ENCODE results near the gene MTR.
"Not testable (repeated sequence)": the region's sequence is repeated elsewhere in the genome, so short reads cannot be mapped to it uniquely, and the experiment has no call there.

The MTR gene

GRCh38 chr1:236865818-236866155, 70.7 kb downstream of the MTR start:
- DNase-seq, result no peak

- no peak for DNase-seq
These were observed 73.8 kb downstream of the MTR start for GRCh38 chr1:236868625-236869467.

- DNase-seq, result no peak
These were observed 74.8 kb downstream of the MTR start for GRCh38 chr1:236869911-236870310.

GRCh38 chr1:236870721-236871120, 75.6 kb downstream of the MTR start:
- DNase-seq, result no peak

GRCh38 chr1:236872075-236872666, 77.1 kb downstream of the MTR start:
- no peak for DNase-seq

GRCh38 chr1:236875975-236876374, 80.9 kb downstream of the MTR start:
- no peak for DNase-seq

GRCh38 chr1:236877661-236878060, 82.6 kb downstream of the MTR start:
- no peak for DNase-seq

GRCh38 chr1:236880209-236880608, 85.1 kb downstream of the MTR start:
- DNase-seq, result no peak

- DNase-seq, result no peak
These were observed 87.6 kb downstream of the MTR start for GRCh38 chr1:236882678-236883077.

GRCh38 chr1:236886199-236886598, 91.1 kb downstream of the MTR start:
- DNase-seq, result no peak

GRCh38 chr1:236887081-236887480, 92.0 kb downstream of the MTR start:
- no peak for DNase-seq

- DNase-seq, result no peak
These were observed 93.0 kb downstream of the MTR start for GRCh38 chr1:236888126-236888525.

- no peak for DNase-seq
These were observed 93.8 kb downstream of the MTR start for GRCh38 chr1:236888903-236889302.

GRCh38 chr1:236890152-236891056, 95.3 kb downstream of the MTR start:
- DNase-seq, result no peak

- no peak for DNase-seq
These were observed 98.8 kb downstream of the MTR start for GRCh38 chr1:236893626-236894545.

- no peak for DNase-seq
These were observed 100.7 kb downstream of the MTR start for GRCh38 chr1:236895665-236896387.

GRCh38 chr1:236896716-236897115, 101.6 kb downstream of the MTR start:
- no peak for DNase-seq

- DNase-seq, result no peak
These were observed 110.0 kb downstream of the MTR start for GRCh38 chr1:236904892-236905741.

GRCh38 chr1:236907205-236907604, 112.1 kb downstream of the MTR start:
- DNase-seq, result no peak

- no peak for DNase-seq
These were observed 113.6 kb downstream of the MTR start for GRCh38 chr1:236908669-236909068.

- DNase-seq, result not testable (repeated sequence)
These were observed 116.0 kb downstream of the MTR start for GRCh38 chr1:236911047-236911446.
